ENCODE data around the gene PLIN3.
"Not testable (repeated sequence)": the region's sequence is repeated elsewhere in the genome, so short reads cannot be mapped to it uniquely, and the experiment has no call there.

The PLIN3 gene

DNA sequence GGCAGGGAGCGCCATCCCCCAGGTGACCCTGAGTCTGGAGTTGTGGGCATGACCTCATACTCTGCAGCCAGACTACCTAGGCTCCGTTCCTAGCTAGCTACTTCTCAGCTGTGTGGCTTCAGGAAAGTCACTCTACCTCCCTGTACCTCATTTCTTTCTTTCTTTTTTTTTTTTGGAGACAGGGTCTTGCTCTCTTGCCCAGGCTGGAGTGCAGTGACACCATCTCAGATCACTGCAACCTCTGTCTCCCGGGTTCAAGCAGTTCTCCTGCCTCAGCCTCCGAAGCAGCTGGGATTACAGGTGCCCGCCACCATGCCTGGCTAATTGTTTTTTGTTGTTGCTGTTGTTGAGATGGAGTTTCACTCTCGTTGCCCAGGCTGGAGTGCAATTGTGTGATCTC is 15.0 kb downstream of the PLIN3 start:
- TF ChIP-seq, protein P1, sequence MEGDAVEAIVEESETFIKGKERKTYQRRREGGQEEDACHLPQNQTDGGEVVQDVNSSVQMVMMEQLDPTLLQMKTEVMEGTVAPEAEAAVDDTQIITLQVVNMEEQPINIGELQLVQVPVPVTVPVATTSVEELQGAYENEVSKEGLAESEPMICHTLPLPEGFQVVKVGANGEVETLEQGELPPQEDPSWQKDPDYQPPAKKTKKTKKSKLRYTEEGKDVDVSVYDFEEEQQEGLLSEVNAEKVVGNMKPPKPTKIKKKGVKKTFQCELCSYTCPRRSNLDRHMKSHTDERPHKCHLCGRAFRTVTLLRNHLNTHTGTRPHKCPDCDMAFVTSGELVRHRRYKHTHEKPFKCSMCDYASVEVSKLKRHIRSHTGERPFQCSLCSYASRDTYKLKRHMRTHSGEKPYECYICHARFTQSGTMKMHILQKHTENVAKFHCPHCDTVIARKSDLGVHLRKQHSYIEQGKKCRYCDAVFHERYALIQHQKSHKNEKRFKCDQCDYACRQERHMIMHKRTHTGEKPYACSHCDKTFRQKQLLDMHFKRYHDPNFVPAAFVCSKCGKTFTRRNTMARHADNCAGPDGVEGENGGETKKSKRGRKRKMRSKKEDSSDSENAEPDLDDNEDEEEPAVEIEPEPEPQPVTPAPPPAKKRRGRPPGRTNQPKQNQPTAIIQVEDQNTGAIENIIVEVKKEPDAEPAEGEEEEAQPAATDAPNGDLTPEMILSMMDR (conservative IDR thresholded peaks at IDR 0.05; ENCODE audit: low read depth, low read length): no peak
- no peak for DNase-seq (ENCODE audit: low read depth)
- no peak overlapping the region for H3K4me3 ChIP-seq (ENCODE audit: low read depth, low read length)

DNA sequence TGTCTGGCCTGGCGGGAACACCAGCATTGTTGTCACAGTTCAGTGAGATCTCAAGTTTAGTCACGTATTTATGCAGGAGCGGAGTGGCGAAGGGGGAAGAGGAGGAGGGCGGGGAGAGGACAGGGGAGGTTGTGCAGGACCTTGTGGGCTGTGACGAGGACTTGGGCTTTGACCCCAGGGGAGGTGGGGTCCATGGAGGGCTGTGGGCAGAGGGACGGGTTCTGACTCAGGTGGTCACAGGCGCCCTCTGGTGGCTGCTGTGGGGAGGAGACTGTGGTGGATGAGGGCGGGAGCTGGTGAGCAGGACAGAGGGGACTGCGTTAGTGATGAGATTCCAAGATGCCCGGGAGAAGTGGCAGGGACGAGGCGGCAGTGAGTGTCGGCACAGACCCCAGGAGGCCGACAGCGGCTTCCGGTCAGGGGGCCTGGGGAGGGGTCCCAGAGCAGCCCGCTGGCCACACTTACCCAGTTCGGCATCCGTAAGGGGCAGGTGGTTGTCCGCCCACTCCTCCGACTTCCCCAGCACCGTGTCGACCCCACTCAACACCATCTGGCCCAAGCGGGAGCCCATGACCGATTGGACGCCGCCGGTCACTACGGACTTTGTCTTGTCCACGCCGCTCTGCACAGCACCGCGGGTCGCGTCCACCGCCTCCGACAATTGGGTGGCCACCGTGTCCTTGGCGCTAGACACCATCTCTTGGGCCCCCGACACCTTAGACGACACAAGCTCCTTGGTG is 15.7 kb downstream of the PLIN3 start:
- DNase-seq (ENCODE audit: low read depth): peak; percentile 61
- TF ChIP-seq, protein P1 (conservative IDR thresholded peaks at IDR 0.05; ENCODE audit: low read depth, low read length): peak; percentile 90
- H3K4me3 ChIP-seq (ENCODE audit: low read depth, low read length): no peak overlapping the region

DNA sequence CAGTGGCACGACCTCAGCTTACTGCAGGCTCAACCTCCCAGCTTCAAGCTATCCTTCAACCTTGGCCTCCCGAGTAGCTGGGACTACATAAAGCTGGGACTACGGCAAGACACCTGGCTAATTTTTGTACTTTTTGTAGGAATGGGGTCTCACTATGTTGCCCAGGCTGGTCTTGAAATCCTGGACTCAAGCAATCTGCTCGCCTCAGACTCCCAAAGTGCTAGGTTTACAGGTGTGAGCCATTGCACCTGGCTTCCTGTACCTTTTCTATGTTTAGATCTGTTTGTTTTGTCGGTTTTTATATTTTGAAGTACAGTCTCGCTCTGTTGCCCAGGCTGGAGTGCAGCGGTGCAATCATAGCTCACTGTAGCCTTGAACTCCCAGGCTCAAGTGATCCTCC is 18.4 kb downstream of the PLIN3 start:
- TF ChIP-seq, protein P1 (conservative IDR thresholded peaks at IDR 0.05; ENCODE audit: low read depth, low read length): no peak
- DNase-seq (ENCODE audit: low read depth): no peak
- H3K4me3 ChIP-seq (ENCODE audit: low read depth, low read length): no peak overlapping the region

DNA sequence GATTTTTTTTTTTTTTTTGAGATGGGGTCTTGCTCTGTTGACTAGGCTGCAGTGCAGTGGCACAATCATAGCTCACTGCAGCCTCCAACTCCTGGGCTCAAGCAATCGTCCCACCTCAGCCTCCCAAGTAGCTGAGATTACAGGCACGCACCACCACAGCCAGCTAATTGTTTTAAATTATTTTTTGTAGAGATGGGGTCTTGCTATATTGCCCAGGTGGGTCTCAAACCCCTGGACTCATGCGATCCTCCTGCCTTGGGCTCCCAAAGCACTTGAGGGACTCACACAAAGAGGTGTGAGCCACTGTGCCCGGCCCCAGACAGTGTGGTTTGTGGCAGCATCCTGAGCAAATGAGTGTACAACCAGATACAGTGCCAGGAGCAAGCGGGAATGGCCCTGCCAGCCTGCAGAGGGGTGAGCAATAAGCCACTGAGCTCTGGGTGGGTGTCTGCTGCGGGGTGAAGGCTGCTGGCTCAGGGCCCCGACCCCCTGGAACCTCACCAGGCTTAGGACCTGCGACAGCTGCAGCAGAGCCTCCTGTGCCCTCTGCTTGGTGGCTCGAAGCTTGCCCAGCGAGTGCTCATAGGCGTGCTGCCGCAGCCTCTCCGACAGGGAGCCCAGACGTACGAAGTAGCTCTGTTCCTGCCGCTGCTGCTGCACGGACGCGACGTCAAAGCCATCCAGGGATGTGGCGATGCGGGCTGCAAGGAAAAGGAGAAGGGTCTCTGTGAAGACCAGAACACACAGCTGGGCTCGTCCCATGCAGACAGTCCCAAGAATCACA is 20.1 kb downstream of the PLIN3 start:
- H3K4me3 ChIP-seq (ENCODE audit: low read depth, low read length): no peak overlapping the region
- DNase-seq (ENCODE audit: low read depth): no peak
- TF ChIP-seq, protein P1 (conservative IDR thresholded peaks at IDR 0.05; ENCODE audit: low read depth, low read length): no peak

DNA sequence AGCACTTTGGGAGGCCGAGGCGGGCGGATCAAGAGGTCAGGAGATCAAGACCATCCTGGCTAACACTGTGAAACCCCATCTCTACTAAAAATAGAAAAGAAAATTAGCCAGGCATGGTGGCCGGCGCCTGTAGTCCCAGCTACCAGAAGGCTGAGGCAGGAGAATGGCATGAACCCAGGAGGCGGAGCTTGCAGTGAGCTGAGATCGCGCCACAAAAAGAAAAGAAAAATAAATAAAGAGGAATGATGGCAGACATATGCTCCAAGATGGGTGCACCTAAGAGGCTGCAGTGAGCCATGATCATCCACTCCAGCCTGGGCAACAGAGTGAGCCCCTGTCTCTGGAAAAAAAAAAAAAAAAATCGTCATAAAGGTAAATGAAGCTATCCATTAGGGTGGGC is 21.5 kb downstream of the PLIN3 start:
- peak; percentile 55 for DNase-seq (ENCODE audit: low read depth)
- not testable (repeated sequence) for H3K4me3 ChIP-seq (ENCODE audit: low read depth, low read length)

DNA sequence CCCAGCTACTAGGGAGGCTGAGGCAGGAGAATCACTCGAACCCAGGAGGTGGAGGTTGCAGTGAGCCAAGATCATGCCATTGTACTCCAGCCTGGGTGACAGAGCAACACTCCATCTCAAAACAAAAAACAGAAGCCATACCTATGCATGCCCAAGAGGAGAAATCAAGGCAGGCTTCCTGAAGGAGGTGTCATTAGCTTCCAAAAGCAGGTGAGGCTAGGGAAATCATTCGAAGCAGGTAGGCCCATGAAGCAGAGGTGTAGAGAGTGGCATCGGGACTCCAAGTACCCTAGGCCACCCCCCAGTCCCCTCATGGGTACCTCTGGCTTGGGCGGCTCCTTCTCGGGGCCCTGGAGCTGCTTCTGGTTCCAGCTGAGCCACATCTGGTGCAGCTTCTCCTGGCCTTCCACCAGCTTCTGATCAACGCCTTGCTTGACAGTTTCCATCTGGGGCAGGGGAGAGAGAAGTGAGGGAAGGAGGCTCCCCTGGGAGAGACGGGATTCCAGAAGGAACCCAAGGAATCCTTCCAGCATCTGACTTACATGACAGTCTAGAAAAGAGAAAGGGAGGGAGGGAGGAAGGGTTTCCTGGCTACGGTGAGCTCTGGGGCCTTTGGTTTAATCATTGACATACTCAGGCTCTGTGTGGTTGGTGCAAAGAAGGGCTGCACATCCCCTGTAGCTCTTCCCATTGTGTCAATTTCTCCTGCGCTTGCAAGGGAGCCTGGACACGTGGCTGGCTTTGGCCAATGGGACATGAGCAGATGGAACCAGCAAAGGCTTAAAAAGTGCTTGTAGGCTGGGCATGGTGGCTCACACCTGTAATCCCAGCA is 22.9 kb downstream of the PLIN3 start:
- TF ChIP-seq, protein P1 (conservative IDR thresholded peaks at IDR 0.05; ENCODE audit: low read depth, low read length): no peak
- DNase-seq (ENCODE audit: low read depth): peak; percentile 46
- no peak overlapping the region for H3K4me3 ChIP-seq (ENCODE audit: low read depth, low read length)

DNA sequence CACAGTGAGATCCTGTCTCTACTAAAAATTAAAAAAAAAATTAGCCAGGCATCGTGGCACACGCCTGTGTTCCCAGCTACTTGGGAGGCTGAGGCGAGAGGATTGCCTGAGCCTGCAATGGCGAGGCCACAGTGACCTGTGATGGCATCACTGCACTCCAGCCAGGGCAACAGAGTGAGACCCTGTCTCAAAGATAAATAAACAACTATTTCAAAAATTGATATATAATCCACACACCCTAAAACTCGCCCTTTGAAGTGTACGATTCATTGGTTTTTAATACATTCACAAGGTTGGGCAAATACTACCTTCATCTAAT is 23.9 kb downstream of the PLIN3 start:
- TF ChIP-seq, protein P1 (conservative IDR thresholded peaks at IDR 0.05; ENCODE audit: low read depth, low read length): no peak
- no peak overlapping the region for H3K4me3 ChIP-seq (ENCODE audit: low read depth, low read length)
- DNase-seq (ENCODE audit: low read depth): no peak

Measured in choroid plexus epithelial cell (primary cell).